Spleen (tissue), 11 donors: Measurements from ENCODE around the gene LCAT. TPM values are rescaled to one million over a fixed set of nuclear protein-coding genes. Genes with fewer than 3 reads are reported as not detected.
"Not testable (repeated sequence)": the region's sequence is repeated elsewhere in the genome, so short reads cannot be mapped to it uniquely, and the experiment has no call there.

Source experiments
- DNase-seq: peaks from one replicate; pipeline ENCODE4 v3.0.0-alpha.2; 2020
- H3K27ac ChIP-seq, 8 donors: fragments of 200-600 bp; sonication (generic) in 7 of 8; 1 replicate in 4 of 8; 2 replicates in 4 of 8; pipeline versions ENCODE4 v1.5.0 to v1.8.0; 2016 to 2021; ENCODE audit warnings: inconsistent platforms in 4 of 8, mild to moderate bottlenecking in 4 of 8, moderate library complexity in 1 of 8
- H3K27me3 ChIP-seq, 7 donors: fragments of 200-600 bp; sonication (generic) in 6 of 7; replicated peaks in 1 of 7; 1 replicate in 4 of 7; 2 replicates in 3 of 7; pipeline versions ENCODE4 v1.5.0 to v1.8.0; 2016 to 2021; ENCODE audit warnings: inconsistent platforms in 3 of 7, mild to moderate bottlenecking in 1 of 7
- H3K36me3 ChIP-seq, 6 donors: fragments of 200-600 bp; sonication (generic) in 5 of 6; 1 replicate in 4 of 6; 2 replicates in 2 of 6; pipeline versions ENCODE4 v1.5.0 to v1.8.0; 2016 to 2021; ENCODE audit warnings: inconsistent platforms in 2 of 6
- H3K4me1 ChIP-seq, 6 donors: fragments of 200-600 bp; sonication (generic) in 5 of 6; 1 replicate in 3 of 6; 2 replicates in 3 of 6; pipeline versions ENCODE4 v1.5.0 to v1.8.0; 2016 to 2021; ENCODE audit warnings: inconsistent platforms in 3 of 6
- H3K4me3 ChIP-seq, 8 donors: fragments of 200-600 bp; sonication (generic) in 7 of 8; 1 replicate in 4 of 8; 2 replicates in 4 of 8; pipeline versions ENCODE4 v1.5.0 to v1.8.0; 2016 to 2021; ENCODE audit warnings: inconsistent platforms in 4 of 8, mild to moderate bottlenecking in 4 of 8, moderate library complexity in 2 of 8
- H3K9me3 ChIP-seq, 8 donors: fragments of 200-600 bp; sonication (generic) in 7 of 8; 1 replicate in 4 of 8; 2 replicates in 4 of 8; pipeline versions ENCODE4 v1.5.0 to v1.8.0; 2016 to 2021; ENCODE audit warnings: inconsistent platforms in 4 of 8
- POLR2A ChIP-seq, 3 donors: fragments of 450-650 bp; IDR thresholded peaks; one replicate each; pipeline ENCODE4 v1.5.1; 2017; ENCODE audit warnings: antibody characterized with exemption in 3 of 3, mild to moderate bottlenecking in 1 of 3
- POLR2AphosphoS5 ChIP-seq, 3 donors: sonication (generic); formaldehyde crosslinking; IDR thresholded peaks; one replicate each; pipeline ENCODE4 v1.5.1; 2017; ENCODE audit warnings: antibody characterized with exemption in 3 of 3
- WGBS, 5 donors: extraction: QIAGEN DNeasy Blood & Tissue Kit in 3 of 5; methylation state at CpG; one replicate each; pipeline versions ENCODE4 v1.1.5 to v1.1.7; 2013 to 2018; 5-methylcytosine and 5-hydroxymethylcytosine counted together
- intact Hi-C: fragments of 100-400 bp; cut with DNase I; formaldehyde crosslinking; loops from one replicate; pipeline ENCODE4 v1.15.0; 2023; ENCODE audit warnings: low total_unique reads
- polyA plus RNA-seq, 3 donors: library from polyadenylated mRNA; stranded (reverse); fragments of 200-250 nt; gene quantifications; one replicate each; pipeline ENCODE4 v1.2.1, GENCODE V29; 2013
- total RNA-seq, 7 donors: library from RNA; depleted of rRNA in 3 of 7; stranded (reverse); fragments of >200 nt in 3 of 7; fragmentation: NEBNext Ultra II Directional in 4 of 7; extraction: Animal tissue kit (Norgen Biotek cat#: 25700) in 4 of 7; gene quantifications; one replicate each; pipeline versions ENCODE4 v1.1.0 to v1.2.1, GENCODE V29; 2016 to 2021
- TF ChIP-seq, protein P1 (sequence below), 11 experiments: fragments of 200-600 bp in 7 of 11; fragments of 450-650 bp in 4 of 11; sonication (generic) in 4 of 11; IDR thresholded peaks in 8 of 11; conservative IDR thresholded peaks in 3 of 11; 1 replicate in 7 of 11; 2 replicates in 4 of 11; pipeline versions ENCODE4 v1.4.0 to v1.8.0; 2016 to 2021; ENCODE audit warnings: antibody characterized with exemption in 11 of 11, inconsistent platforms in 4 of 11, mild to moderate bottlenecking in 1 of 11
- donor health status: healthy with polysubstance abuse.
- donor health status: DM: no; HTN: no; CAD: no; lungs with moderate emphysema.
- donor health status: DM: no; HTN: no; CAD: no.
- donor health status: Bipolar disorder and iron deficiency.
- donor health status: healthy.
- donor health status: DM: no; HTN: no; CAD: no.
- donor health status: DM: yes; HTN: yes; CAD: no.

The LCAT gene
- total and polyA plus RNA-seq, 10 donors: 5.2 to 51.6 (median 17.0) TPM

GRCh38 chr16:67917852-67918236 is 26.1 kb downstream of the LCAT start:
- Histone ChIP-seq H3K4me3 (no peak overlapping the region), H3K4me1 (peaks cover 0 to 27% (median 8%) of the 10 kb centered on the region in 6 donors), H3K27ac (no peak overlapping the region), H3K9me3 (no peaks in the 10 kb centered on the region), H3K36me3 (peaks cover 0 to 98% (median 11%) of the 10 kb centered on the region in 6 donors), H3K27me3 (no peaks in the 10 kb centered on the region)
- DNase-seq: no peak
- TF ChIP-seq POLR2A (IDR thresholded peaks at IDR 0.05) (no peak), POLR2AphosphoS5 (IDR thresholded peaks at IDR 0.05) (no peak)
- TF ChIP-seq, protein P1, sequence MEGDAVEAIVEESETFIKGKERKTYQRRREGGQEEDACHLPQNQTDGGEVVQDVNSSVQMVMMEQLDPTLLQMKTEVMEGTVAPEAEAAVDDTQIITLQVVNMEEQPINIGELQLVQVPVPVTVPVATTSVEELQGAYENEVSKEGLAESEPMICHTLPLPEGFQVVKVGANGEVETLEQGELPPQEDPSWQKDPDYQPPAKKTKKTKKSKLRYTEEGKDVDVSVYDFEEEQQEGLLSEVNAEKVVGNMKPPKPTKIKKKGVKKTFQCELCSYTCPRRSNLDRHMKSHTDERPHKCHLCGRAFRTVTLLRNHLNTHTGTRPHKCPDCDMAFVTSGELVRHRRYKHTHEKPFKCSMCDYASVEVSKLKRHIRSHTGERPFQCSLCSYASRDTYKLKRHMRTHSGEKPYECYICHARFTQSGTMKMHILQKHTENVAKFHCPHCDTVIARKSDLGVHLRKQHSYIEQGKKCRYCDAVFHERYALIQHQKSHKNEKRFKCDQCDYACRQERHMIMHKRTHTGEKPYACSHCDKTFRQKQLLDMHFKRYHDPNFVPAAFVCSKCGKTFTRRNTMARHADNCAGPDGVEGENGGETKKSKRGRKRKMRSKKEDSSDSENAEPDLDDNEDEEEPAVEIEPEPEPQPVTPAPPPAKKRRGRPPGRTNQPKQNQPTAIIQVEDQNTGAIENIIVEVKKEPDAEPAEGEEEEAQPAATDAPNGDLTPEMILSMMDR (IDR thresholded peaks at IDR 0.05 in 8 of 11, conservative IDR thresholded peaks at IDR 0.05 in 3 of 11): no peak
- intact Hi-C loops: no loop called here
- WGBS, 5 donors: 82 to 93% (median 90%) methylated on average over 4 of the region's 4 CpGs

GRCh38 chr16:67917140-67917851 is 26.6 kb downstream of the LCAT start:
- WGBS, 5 donors: 79 to 91% (median 81%) methylated on average over 5 to 6 of the region's 6 CpGs
- H3K27ac ChIP-seq: no peak overlapping the region
- intact Hi-C loops: no loop called here

GRCh38 chr16:67915831-67916723 is 27.8 kb downstream of the LCAT start:
- intact Hi-C loops: no loop called here
- H3K36me3 ChIP-seq: peaks cover 0 to 98% (median 12%) of the 10 kb centered on the region in 6 donors
- no peak overlapping the region for H3K27ac ChIP-seq
- H3K4me3 ChIP-seq: no peak overlapping the region
- no peaks in the 10 kb centered on the region for H3K9me3 ChIP-seq
- TF ChIP-seq, protein P1 (IDR thresholded peaks at IDR 0.05 in 8 of 11, conservative IDR thresholded peaks at IDR 0.05 in 3 of 11): no peak
- no peak for TF ChIP-seq POLR2A (IDR thresholded peaks at IDR 0.05)
- TF ChIP-seq POLR2AphosphoS5 (IDR thresholded peaks at IDR 0.05): no peak
- H3K27me3 ChIP-seq: no peaks in the 10 kb centered on the region
- WGBS, 5 donors: 81 to 90% (median 82%) methylated on average over 7 of the region's 7 CpGs
- H3K4me1 ChIP-seq: peaks cover 0 to 29% (median 8%) of the 10 kb centered on the region in 6 donors
- DNase-seq: no peak

More at GRCh38 chr16:67917140-67917851, 26.6 kb downstream of the LCAT start:
- no peak for DNase-seq
- peaks cover 0 to 27% (median 8%) of the 10 kb centered on the region in 6 donors for H3K4me1 ChIP-seq
- no peaks in the 10 kb centered on the region for H3K9me3 ChIP-seq
- no peak overlapping the region for H3K4me3 ChIP-seq
- H3K27me3 ChIP-seq: no peaks in the 10 kb centered on the region
- TF ChIP-seq POLR2A (IDR thresholded peaks at IDR 0.05) (no peak), POLR2AphosphoS5 (IDR thresholded peaks at IDR 0.05) (no peak)
- TF ChIP-seq, protein P1 (IDR thresholded peaks at IDR 0.05 in 8 of 11, conservative IDR thresholded peaks at IDR 0.05 in 3 of 11): no peak
- H3K36me3 ChIP-seq: peaks cover 0 to 98% (median 11%) of the 10 kb centered on the region in 6 donors

GRCh38 chr16:67915496-67915769 is 28.5 kb downstream of the LCAT start:
- H3K27me3 ChIP-seq, intact Hi-C loops: not testable (repeated sequence)
- 76 to 92% (median 88%) methylated on average over 1 to 2 of the region's 2 CpGs for WGBS, 5 donors

More at GRCh38 chr16:67915496-67915769, 28.5 kb downstream of the LCAT start:
- Histone ChIP-seq H3K4me1 (peaks cover 0 to 35% (median 8%) of the 10 kb centered on the region in 6 donors), H3K36me3 (peaks cover 0 to 100% (median 16%) of the 10 kb centered on the region in 6 donors)
- not testable (repeated sequence) for H3K9me3 ChIP-seq, DNase-seq, H3K27ac ChIP-seq, H3K4me3 ChIP-seq
